Measurements from ENCODE around the gene ADH6.
"Not testable (repeated sequence)": the region's sequence is repeated elsewhere in the genome, so short reads cannot be mapped to it uniquely, and the experiment has no call there.

Gene ADH6

DNA sequence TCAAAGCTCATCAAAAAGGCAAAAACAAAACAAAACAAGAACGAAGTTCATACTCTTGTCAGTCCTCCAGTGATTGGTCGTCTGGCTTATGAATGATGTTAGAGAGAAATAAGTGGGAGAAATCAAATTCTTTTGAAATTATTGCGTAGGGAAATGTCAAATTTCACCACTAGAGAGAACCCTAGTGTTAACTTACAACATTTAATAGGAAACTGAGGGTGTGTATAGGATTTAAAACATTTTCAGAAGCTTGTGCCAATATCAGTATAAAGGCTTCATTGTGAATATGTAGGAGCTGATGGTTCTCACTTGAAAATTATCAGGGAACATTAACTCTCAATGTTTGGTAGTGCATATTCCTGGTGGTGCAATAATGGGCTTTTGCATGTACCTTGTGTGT, 17.4 kb downstream of the ADH6 start:
- H3K4me3 ChIP-seq (ENCODE audit: low read depth, low read length): no peak overlapping the region
- DNase-seq (ENCODE audit: low read depth): no peak

DNA sequence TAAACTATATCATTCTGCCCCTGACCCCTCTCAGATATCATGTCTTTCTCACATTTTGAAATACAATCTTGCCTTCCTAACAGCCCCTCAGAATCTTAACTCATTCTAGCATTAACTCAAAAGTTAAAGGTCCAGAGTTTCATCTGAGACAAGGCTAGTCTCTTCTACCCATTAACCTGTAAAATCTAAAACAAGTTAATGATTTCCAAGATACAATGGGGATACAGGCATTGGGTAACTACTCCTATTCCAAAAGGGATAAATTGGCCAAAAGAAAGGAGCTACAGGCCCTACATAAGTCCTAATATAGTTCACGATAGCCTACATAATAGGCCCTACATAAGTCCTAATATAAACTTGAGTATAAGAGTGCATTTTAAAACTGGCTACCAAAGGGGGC, 18.9 kb downstream of the ADH6 start:
- no peak overlapping the region for H3K4me3 ChIP-seq (ENCODE audit: low read depth, low read length)
- DNase-seq (ENCODE audit: low read depth): no peak

DNA sequence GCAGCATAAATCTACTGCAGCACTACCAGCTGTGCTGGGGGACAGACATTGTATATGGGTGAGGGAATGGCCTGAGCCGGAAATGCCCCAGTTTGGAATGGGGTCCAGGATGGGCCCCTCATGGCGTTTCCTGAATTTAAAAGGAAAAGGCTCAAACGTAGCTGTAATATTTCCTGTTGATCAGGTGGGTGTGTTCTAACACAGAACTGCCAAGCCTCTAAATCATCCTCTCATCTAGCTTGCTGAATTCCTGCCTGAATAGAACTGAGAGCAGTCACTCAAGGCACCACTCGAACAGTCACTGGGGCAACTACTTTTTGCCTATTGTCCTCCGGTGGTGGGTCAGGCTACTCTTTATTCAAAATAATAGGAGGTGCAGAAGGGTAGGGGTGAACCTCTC, 28.7 kb downstream of the ADH6 start:
- no peak overlapping the region for H3K4me3 ChIP-seq (ENCODE audit: low read depth, low read length)
- no peak for DNase-seq (ENCODE audit: low read depth)

DNA sequence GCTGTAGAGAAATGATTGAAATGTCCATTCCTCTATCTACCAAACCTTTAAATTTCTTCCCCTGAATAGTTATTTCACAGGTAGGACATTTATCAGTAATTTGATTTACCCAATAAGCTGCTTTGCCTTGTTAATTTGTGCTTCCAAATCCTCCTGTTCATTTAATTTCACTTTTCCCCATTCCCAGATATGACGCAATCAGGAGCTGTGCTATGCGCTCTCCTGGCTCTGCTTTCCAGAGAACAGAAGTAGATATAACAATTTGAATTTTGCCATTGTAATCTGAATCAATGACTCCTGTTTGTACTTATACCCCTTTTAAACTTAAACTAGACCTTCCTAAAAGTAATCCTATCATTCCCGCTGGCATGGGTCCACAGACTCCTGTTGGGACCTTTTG, 29.1 kb downstream of the ADH6 start:
- H3K4me3 ChIP-seq (ENCODE audit: low read depth, low read length); DNase-seq (ENCODE audit: low read depth): not testable (repeated sequence)

DNA sequence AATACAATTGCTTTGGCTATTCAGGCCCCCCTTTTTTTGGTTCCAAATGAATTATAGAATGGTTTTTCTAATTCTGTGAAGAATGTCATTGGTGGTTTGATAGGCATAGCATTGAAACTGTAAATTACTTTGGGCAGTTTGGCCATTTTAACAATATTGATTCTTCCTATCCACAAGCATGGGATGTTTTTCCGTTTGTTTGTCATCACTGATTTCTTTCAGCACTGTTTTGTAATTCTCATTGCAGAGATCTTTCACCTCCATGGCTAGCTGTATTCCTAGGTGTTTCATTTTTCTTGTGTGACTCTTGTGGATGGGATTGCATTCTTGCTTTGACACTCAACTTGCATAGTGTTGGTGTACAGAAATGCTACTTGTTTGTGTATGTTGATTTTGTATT, 33.0 kb downstream of the ADH6 start:
- no peak overlapping the region for H3K4me3 ChIP-seq (ENCODE audit: low read depth, low read length)
- no peak for DNase-seq (ENCODE audit: low read depth)

DNA sequence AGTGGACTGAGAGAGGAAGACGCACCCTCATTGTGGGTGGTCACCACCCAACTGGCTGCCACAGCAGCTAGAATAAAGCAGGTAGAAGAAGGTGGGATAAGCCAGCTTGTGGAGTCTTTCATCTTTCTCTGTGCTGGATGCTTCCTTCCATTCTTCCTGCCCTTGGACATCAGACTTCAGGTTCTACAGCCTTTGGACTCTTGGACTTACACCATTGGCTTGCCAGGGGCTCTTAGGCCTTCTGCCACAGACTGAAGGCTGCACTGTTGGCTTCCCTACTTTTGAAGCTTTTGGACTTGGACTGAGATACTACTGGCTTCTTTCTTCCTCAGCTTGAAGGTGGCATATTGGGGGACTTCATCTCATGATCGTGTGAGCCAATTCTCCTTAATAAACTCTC, 33.5 kb downstream of the ADH6 start:
- H3K4me3 ChIP-seq (ENCODE audit: low read depth, low read length): no peak overlapping the region
- DNase-seq (ENCODE audit: low read depth): no peak

DNA sequence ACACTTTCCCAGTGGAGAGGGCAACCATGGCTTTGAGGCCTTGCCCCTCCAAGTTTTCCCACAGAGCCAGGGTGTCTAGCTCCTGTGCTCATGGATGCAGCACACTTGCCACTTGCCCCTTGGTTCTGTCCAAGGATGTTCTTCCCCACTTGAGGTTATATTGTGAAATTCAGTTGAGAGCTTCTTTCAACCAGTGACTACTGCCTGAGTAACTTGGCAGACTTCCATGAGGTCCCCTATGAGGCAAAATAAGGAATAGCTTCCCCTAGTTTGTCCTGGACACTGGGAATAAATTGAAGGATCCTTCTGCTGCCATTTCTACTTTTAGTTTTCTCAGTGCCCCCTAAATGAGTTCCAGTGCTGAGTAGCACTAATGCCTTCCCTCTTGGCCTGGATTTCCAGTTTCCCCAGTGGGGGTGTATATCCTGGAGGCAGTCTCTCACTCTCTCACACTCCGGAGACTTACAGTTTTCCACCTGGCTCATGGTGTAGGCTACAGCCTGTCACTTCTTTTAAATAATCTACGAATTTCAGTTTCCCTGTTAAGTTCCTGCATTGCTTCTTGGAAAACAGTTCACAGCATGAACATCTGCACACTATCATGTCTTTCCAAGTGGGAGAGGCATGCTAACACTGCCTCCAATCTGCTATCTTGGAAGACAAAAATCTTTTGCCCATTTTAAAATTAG, 38.5 kb downstream of the ADH6 start:
- H3K4me3 ChIP-seq (ENCODE audit: low read depth, low read length): no peak overlapping the region
- peak; percentile 72 for DNase-seq (ENCODE audit: low read depth)

DNA sequence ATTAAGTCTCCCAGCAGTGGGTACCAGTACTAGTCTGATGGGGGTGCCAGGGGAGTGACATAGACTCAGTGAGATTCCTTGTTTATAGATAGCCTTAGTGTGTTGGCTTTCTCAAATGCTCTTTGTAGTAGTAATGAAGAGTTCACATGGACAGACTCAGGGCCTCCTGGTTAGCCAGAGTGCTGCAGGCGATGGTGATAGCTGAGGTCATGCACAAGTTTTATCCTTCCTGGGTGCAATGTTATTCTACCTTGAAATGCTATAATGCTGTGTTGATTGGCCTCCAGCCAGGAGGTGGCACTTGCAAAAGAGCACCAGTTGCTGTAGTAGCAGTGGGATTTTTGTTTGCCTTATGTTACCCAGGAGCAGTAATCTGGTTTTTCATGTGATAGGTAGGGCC, 39.4 kb downstream of the ADH6 start:
- H3K4me3 ChIP-seq (ENCODE audit: low read depth, low read length): no peak overlapping the region
- DNase-seq (ENCODE audit: low read depth): no peak

DNA sequence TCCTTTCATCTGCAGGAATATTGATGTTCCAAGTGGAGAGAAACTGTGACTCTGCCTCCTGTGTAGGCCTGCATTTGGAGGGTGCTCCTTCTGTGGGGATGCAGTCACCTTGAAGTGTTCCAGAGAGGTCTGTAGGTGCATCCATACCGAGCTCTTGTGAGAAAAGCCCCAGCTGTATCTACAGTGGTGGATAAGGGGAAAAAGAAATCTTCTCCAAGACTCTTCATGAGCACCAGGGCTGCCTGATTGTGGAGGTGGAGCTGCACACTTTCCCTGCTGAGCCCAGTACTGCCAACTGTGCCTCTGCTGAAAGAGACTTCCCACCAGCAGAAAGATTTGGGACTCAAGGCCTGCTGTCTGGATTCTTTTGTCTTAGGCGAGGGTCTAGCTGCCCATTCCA, 39.9 kb downstream of the ADH6 start:
- DNase-seq (ENCODE audit: low read depth): no peak
- H3K4me3 ChIP-seq (ENCODE audit: low read depth, low read length): no peak overlapping the region

DNA sequence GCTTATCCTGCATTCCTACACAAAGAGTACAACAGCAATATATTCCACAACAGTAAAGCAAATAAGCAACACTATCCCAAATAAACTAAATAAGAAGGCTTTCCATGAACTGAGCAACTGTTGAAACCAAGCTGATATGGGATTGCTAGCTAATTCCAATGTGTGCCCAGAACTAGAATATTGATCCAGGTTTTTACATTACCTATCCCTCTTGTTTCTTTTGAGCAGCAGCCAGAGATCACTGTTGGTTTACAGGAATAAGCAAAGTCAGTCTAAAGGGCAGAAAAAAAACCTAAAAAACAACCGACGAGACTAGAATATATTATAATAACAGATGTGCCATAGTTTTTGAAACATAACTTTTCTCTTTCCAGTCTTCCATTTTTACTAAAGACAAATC, 52.5 kb downstream of the ADH6 start:
- no peak overlapping the region for H3K4me3 ChIP-seq (ENCODE audit: low read depth, low read length)
- no peak for DNase-seq (ENCODE audit: low read depth)

DNA sequence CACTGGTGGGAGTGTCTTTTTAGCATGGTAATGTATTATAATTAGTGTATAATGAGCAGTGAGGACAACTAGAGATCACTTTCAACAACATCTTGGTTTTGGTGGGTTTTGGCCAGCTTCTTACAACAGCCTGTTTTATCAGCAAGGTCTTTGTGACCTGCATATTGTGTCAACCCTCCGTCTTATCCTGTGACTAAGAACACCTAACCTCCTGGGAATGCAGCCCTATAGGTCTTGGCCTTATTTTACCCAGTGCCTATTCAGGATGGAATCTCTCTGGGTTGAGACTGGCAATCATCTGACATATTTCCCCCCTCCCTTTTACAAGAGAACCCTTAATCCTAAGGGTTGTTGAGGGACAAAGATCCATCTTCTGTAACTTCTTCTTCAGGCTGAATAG, 53.1 kb downstream of the ADH6 start:
- DNase-seq (ENCODE audit: low read depth): no peak
- no peak overlapping the region for H3K4me3 ChIP-seq (ENCODE audit: low read depth, low read length)

DNA sequence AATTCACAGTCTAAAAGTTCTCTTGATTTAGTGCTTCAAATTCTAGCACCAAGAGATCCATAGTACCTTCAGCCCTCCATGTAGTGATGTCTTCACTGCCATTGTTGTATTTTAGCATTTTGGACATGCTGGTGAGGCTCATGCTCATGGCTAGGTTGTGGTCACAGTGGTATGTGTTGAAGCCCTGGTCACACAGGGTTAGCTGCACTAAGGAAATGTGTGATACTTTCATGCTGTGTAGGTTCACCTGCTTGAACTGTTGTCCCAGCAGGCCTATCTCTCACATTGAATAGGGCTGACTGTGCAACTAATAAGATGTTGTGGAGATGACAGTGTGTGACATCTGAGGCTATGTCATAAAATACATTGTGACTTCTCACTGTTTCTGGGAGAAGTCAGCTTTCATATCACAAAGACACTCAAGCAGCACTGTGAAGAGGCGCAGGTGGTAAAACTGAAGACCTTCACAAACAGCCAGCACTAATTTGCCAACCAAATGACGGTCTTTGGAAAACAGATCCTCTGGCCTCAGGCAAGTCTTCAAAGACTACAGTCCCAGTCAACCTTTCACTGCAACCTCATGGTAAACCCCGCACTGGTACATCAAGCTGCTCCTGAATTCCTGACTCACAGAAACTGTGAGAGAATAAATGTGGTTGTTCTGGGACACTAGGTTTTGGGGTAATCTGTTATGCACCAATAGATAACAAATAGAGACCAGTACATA, 57.5 kb downstream of the ADH6 start:
- no peak for DNase-seq (ENCODE audit: low read depth)
- H3K4me3 ChIP-seq (ENCODE audit: low read depth, low read length): no peak overlapping the region

DNA sequence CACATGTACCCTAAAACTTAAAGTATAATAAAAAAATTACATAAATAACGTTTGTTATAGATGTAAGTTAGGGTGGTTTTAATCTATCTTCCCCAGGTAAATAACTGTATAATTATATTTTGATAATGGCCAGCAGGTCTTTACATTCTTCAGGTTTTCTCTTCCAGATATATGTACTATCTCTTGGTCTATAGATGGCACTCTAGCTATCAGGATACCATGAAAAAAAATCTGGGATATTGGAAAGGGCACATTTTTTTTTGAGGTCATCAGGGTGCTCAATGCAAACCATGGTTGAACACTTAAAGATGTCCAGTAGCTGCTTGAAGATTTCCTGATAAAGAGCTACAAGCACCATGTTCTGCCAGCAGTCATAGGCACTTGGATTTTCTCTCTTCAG, 59.3 kb downstream of the ADH6 start:
- no peak for DNase-seq (ENCODE audit: low read depth)
- H3K4me3 ChIP-seq (ENCODE audit: low read depth, low read length): no peak overlapping the region

DNA sequence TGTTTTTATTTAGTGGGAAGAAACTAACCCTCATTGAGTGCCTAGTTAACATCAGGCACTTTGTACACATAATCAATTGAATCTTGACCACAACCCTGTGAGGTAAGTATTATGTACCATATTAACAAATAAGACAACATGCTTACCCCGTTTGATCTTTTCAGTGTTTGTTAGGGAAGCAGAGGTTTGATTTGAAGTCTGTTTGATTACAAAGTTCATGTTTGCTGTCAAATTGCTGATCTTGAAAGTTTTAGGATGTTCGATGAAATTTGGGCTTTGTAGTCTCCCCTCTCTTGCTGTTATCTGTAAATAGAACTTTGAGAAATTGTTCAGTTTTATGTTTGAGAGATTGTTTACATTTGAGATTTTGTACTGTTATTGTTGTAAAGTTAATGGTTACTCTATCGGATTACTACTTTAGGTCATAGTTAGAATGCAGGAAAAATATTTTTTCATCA, 61.5 kb downstream of the ADH6 start:
- DNase-seq (ENCODE audit: low read depth): no peak
- H3K4me3 ChIP-seq (ENCODE audit: low read depth, low read length): no peak overlapping the region

DNA sequence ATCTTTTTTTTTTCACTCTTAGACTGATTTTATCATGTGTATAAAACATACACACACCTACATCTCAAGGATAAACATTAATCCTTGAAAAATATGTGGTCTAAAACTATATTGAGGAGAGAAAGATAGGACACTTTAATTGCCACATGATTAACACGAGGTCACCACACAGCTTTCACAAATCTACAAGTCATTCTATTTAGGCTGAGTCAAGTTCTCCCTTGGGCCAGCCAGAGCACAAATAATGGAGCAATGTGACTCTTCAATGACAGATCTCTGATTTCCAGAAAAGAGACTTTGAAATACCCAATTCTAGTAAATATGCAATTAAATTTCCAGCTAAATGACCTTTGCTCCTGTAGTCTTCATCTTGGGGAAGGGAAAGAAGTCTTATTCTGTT, 62.1 kb downstream of the ADH6 start:
- DNase-seq (ENCODE audit: low read depth): no peak
- H3K4me3 ChIP-seq (ENCODE audit: low read depth, low read length): no peak overlapping the region

DNA sequence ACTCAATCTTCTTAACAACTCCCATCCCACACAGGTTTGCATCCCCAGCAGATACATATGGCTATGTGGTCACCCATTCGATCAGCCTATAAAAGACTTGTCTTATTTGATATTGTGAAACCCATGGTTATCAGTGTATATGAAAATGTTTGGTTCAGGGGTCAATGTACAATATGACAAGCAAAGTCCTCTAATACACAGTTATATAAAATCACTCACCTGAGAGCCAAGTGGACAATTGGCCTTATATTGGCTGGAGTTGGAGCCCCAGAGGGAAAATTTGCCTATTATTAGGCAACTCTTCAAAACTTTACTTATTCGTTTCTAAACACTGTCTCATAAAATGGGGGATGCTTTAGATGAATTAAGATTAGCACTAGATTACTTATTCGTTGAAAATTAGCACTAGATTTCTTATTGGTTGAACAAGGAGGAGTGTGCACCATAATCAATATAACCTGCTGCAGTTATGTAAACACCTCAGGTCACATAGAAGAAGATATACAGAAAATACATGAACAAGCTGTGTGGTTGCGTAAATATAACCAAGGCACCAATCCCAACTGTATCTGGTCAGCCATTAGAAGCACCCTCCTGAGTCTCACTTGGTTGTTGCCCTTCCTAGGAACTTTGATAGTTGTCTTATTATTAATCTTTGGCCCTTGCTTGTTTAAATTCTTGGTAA, 64.2 kb downstream of the ADH6 start:
- H3K4me3 ChIP-seq (ENCODE audit: low read depth, low read length): no peak overlapping the region
- no peak for DNase-seq (ENCODE audit: low read depth)
